GM12872 (cell line): ENCODE measurements around the gene ITPK1.

Experiments
- TF ChIP-seq, protein P1 (sequence below): IDR thresholded peaks from 3 replicates; pipeline ENCODE4 v1.5.1; 2011; ENCODE audit warnings: low read depth, mild to moderate bottlenecking, low read length, moderate library complexity; ENCODE audit not compliant: insufficient read depth

Gene ITPK1

DNA sequence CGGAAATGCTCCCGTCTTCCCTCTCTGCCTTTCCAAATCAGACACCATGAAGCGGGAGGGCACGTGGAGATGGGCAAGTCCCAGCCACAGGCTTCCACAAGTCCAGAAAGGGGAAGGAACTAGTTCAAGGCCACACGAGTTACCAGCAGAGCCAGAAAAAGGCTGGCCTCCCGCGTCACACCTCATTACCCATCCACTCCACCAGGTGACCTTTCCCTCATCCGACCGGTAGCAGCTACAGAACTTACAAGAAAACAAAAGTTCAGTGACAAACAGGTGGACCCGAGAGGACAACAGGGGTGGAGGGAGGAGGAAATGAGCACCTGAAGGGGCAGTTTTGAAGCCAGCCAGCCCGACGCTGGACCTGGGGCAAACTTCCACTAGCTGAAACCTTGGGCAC is 145.9 kb downstream of the ITPK1 start:
- TF ChIP-seq, protein P1, sequence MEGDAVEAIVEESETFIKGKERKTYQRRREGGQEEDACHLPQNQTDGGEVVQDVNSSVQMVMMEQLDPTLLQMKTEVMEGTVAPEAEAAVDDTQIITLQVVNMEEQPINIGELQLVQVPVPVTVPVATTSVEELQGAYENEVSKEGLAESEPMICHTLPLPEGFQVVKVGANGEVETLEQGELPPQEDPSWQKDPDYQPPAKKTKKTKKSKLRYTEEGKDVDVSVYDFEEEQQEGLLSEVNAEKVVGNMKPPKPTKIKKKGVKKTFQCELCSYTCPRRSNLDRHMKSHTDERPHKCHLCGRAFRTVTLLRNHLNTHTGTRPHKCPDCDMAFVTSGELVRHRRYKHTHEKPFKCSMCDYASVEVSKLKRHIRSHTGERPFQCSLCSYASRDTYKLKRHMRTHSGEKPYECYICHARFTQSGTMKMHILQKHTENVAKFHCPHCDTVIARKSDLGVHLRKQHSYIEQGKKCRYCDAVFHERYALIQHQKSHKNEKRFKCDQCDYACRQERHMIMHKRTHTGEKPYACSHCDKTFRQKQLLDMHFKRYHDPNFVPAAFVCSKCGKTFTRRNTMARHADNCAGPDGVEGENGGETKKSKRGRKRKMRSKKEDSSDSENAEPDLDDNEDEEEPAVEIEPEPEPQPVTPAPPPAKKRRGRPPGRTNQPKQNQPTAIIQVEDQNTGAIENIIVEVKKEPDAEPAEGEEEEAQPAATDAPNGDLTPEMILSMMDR = no peak

DNA sequence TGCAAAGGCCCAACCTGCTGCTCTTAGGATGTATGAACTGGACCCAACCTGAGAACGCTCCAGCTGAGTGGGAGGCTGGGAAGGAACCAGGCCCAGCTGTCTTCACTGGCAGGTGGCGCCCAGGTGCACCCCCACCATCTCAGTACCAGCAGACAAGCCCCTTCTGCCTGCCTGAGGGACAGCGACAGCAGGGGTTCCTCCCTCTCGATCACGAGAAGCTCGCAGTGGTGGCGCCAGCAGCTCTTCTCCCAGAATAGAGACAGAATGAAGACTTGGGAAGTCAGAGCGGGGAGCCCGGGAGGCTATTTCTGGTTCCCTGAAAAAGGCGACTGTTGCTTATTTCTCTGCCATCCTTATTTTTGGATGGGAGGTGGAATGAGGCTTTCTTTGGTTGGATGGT is 146.3 kb downstream of the ITPK1 start:
- TF ChIP-seq, protein P1 = no peak

DNA sequence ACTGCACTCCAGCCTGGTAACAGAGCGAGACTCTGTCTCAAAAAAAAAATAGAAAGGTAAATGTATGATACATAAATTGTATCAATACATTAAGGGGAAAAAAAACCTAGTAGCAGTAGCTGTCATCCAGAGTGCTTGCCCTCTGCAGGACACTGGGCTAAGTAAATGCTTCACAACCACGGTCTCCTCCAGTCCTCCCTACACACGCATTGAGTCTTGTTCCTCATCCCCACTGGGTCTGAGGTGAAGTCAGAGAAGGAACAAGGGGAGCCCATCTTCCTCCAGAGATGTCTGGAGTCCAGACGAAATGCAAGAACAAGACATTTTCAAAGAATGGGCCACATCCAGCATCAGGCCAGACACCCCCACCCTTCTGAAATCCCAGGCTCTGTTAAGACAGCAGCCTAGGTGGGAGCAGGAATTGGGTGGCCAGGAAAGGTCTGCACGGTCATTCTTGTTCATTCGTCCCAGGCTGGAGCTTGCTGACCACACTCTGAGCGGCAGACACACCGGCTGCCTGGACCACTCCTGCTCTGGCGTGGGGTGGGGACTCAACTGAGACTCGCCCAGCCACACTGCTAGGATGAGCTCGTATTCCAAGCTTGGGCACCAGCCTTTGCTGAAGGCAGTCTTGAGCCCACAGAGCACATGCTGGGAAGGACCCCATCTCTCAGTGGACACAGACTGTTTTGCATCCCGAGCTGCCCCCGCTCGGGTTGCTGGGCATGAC is 147.3 kb downstream of the ITPK1 start:
- TF ChIP-seq, protein P1 = no peak

DNA sequence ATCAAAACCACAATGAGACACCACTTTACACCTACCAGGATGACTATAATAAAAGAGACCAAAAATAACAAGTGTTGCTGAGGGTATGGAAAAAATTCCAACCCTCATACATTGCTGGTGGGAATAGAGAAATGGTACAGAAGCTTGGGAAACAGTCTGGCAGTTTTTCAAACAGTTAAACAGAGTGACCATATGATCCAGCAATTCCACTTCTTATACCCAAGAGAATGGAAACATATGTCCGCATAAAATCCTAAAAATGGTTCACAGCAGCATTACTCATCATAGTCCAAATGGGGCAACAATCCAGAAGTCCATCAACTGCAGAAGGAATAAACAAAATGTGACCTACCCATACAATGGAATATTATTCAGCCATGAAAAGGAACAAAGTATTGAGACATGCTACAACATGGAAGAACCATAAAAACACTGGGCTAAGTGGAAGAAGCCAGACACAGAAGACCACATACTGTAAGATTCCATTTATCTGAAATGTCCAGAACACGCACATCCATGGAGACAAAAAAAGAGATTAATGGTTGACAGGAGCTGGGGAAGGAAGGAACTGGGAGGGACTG is 148.3 kb downstream of the ITPK1 start:
- TF ChIP-seq, protein P1 = no peak

DNA sequence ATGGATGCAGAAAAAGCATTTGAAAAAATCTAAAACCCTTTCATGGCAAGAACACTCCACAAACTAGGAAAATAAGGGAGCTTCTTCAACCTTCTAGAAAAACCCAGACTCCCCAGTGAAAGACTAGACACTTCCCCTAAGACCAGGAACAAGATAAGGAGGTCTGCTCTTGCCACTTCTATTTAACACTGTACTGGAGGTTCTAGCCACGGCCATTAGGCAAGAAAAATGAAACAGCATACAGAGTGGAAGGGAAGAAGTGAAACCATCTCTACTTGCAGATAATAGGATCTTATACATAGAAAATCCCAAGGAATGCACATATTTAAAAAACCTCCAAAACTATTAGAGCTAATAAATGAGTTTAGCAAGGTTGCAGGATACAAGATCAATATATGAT is 150.4 kb downstream of the ITPK1 start:
- TF ChIP-seq, protein P1 = no peak

DNA sequence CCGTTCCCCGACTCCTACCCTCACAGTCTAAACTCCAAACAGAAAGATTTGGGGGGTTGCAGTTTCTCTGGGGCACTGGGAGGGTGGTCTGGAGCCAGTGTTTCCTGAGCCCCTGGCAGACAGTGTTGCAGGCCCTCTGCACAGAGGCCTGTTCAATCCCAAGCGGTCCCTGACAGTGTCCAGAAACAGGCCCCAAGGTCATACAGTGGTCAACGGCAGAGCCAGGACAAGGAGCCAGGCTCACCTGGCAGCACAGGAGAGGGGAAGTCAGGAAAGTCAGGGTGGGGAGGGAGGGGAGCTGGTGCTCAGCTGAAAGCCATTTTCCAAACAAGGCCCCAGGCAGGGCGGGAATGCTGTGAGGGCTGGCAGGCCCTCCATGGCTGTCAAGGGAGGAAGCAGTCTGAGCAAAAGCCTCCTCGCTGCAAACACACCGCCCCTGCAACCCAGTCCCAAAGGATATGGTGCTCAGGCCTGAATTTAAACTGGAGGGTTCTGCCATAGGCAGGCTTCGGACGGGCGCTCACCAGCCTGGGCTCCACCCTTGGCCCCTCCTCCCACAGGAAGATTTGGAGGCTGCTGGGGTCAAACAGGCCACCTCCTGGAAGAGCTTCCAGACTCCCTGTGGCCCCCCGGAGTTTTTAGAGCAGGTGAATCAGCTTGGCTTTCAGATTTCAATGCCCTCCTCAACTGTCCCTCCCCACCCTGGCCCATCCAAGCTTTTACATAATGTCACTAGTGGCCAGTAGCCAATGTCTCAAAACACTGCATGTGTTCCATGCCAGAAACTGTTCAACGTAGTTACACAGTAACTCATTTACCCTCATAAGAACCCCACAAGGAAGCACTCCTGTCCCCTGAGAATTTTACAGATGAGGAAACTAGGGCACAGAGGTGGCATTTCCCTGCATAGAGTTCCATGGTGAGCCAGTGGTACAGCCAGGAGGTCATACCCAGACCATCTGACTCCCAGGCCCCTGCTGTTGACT is 151.3 kb downstream of the ITPK1 start:
- TF ChIP-seq, protein P1 = no peak
